ENCODE measurements around the gene GNG4. TPM values are rescaled to one million over a fixed set of nuclear protein-coding genes. Genes with fewer than 3 reads are reported as not detected.

GNG4 gene
- total RNA-seq, 1 experiment from 2014 or later: 34.4 TPM

- Histone ChIP-seq H4K91ac (ENCODE audit: insufficient read length, low read depth, low read length) (no peak overlapping the region), H4K8ac (replicated peaks; ENCODE audit: insufficient read length, low read depth, low read length) (no peak overlapping the region)
- peaks cover 0 to 11% (median 3%) of the 10 kb centered on the region in 3 experiments; a peak in 5 of 7 replicates for H3K36me3 Mint-ChIP-seq (ENCODE audit: insufficient read depth in 1 of 3, low read depth in 3 of 3)
Measured at GRCh38 chr1:235637756-235638534, 11.6 kb downstream of the GNG4 start.

More at GRCh38 chr1:235637756-235638534, 11.6 kb downstream of the GNG4 start:
- no peak overlapping the region for H3K4ac ChIP-seq (ENCODE audit: low read depth, low read length)
- Mint-ChIP-seq H3K4me3 (no peak overlapping the region), H3K27ac (peak overlapping the region in 1 of 3 experiments; percentile 59; a peak in 2 of 7 replicates), H3K9me3 (no peaks in the 10 kb centered on the region; a peak in 1 of 5 replicates), H3K4me1 (peaks cover 21 to 22% of the 10 kb centered on the region in 2 experiments), H3K27me3 (ENCODE audit: low read depth) (no peaks in the 10 kb centered on the region)
- H3K14ac ChIP-seq (ENCODE audit: insufficient read depth, low read length): no peak overlapping the region
- no peaks in the 10 kb centered on the region; the same call in 1 of the 2 replicates for H3K4me1 ChIP-seq (ENCODE audit: insufficient read depth, low read length)
- H2BK120ac ChIP-seq (ENCODE audit: low read depth, low read length, poor library complexity, severe bottlenecking): no peak overlapping the region
- TF ChIP-seq CTCF (conservative IDR thresholded peaks at IDR 0.05): no peak
- H2AK5ac ChIP-seq (ENCODE audit: insufficient read length, low read length): no peak overlapping the region
- no peak overlapping the region for H3K9ac ChIP-seq (ENCODE audit: extremely low read depth, insufficient read length, low read length)
- peaks cover 9% of the 10 kb centered on the region; the same call in 1 of the 2 replicates for H3K79me2 ChIP-seq (ENCODE audit: insufficient read depth, low read length)
- H4K5ac ChIP-seq (ENCODE audit: insufficient read length, low read depth, low read length): no peak overlapping the region
- no CpG with 5 or more reads among the region's 10 CpGs for WGBS (ENCODE audit: extremely low coverage, insufficient read length, low lambda C conversion rate)
- no peak overlapping the region for H3T11ph ChIP-seq (ENCODE audit: low read length)
- H2BK20ac ChIP-seq (ENCODE audit: low read depth, low read length, poor library complexity, severe bottlenecking): no peak overlapping the region
- no peak overlapping the region for H3K18ac ChIP-seq (ENCODE audit: insufficient read length, low read depth, low read length)
- no peak overlapping the region for H3K56ac ChIP-seq (ENCODE audit: insufficient read length, low read depth, low read length)
- H3K27ac ChIP-seq (ENCODE audit: insufficient read length, low read depth, low read length): no peak overlapping the region
- no peak overlapping the region for H2AFZ ChIP-seq (ENCODE audit: low read length)
- no peaks in the 10 kb centered on the region for H3K23me2 ChIP-seq (ENCODE audit: insufficient read length, low read depth, low read length, poor library complexity, severe bottlenecking)
- H3K23ac ChIP-seq (ENCODE audit: insufficient read length, low read depth, low read length): no peak overlapping the region
- no peak for DNase-seq
- no peak overlapping the region for H3K4me2 ChIP-seq (ENCODE audit: insufficient read depth, insufficient read length, low read length)
- H3K27me3 ChIP-seq (ENCODE audit: insufficient read depth, low read length): no peaks in the 10 kb centered on the region
- no peaks in the 10 kb centered on the region for H4K20me1 ChIP-seq (ENCODE audit: control insufficient read depth, insufficient read depth, insufficient read length)
- H2BK15ac ChIP-seq (ENCODE audit: low read depth, low read length): no peak overlapping the region
- peaks cover 6% of the 10 kb centered on the region for H3K79me1 ChIP-seq (ENCODE audit: insufficient read depth, low read depth, low read length, poor library complexity, severe bottlenecking)
- H2BK12ac ChIP-seq (ENCODE audit: insufficient read length, low read depth, low read length): no peak overlapping the region
- no peak overlapping the region for H2BK5ac ChIP-seq (ENCODE audit: insufficient read length, low read length)
- H3K9me3 ChIP-seq (ENCODE audit: control insufficient read depth, low read depth, low read length): no peaks in the 10 kb centered on the region
